Liver (tissue), 3 donors: Measurements from ENCODE around the gene SPHK1.

Experiments used
- CTCF ChIP-seq: fragments of 150-350 bp; IDR thresholded peaks from 2 replicates; pipeline ENCODE4 v1.5.1; 2017; ENCODE audit warnings: improper control_type of control experiment, low read depth, low read length; ENCODE audit not compliant: missing input control
- FOXA1 ChIP-seq: IDR thresholded peaks from 2 replicates; pipeline ENCODE4 v1.6.1; 2016; ENCODE audit warnings: antibody characterized with exemption
- GABPA ChIP-seq, 2 donors: IDR thresholded peaks in 1 of 2; conservative IDR thresholded peaks in 1 of 2; 2 replicates each; pipeline ENCODE4 v1.6.1; 2016; ENCODE audit warnings: antibody characterized with exemption in 2 of 2, mild to moderate bottlenecking in 1 of 2, moderate library complexity in 1 of 2
- YY1 ChIP-seq: IDR thresholded peaks from 2 replicates; pipeline ENCODE4 v1.6.1; 2016; ENCODE audit warnings: antibody characterized with exemption, mild to moderate bottlenecking
- ZBTB33 ChIP-seq: IDR thresholded peaks from 2 replicates; pipeline ENCODE4 v1.6.1; 2016; ENCODE audit warnings: antibody characterized with exemption
- donor health status: healthy.
- donor health status: healthy.

- TF ChIP-seq CTCF = no peak
- no peak for TF ChIP-seq ZBTB33
- no peak for TF ChIP-seq YY1
- TF ChIP-seq GABPA (IDR thresholded peaks at IDR 0.05 in 1 of 2, conservative IDR thresholded peaks at IDR 0.05 in 1 of 2) = no peak
- TF ChIP-seq FOXA1 = no peak
Measured at GRCh38 chr17:76383546-76384221, 725 bp upstream of the SPHK1 start.
